ENCODE results near the gene ARR3.
"Not testable (repeated sequence)": the region's sequence is repeated elsewhere in the genome, so short reads cannot be mapped to it uniquely, and the experiment has no call there.

ARR3 gene

DNA sequence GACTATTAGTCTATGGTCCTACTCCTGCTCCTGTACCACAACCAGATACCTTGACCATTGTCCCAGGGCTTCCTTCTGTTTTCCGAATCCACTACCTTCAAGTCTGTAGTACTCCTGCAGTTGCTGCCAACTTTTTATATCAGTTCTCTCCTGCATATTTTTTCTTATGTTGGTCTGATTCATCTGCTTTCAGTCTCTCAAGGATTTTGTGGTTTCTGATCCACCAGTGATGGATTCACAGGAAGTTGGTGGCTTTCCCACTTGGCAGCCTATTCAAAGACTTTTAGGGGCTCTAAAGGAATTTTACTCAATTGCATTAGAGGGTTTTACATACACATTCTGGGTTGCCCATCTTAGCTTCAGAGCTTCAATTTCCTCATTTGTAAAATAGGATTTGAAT, 45.4 kb downstream of the ARR3 start:
- no peak for TF ChIP-seq ZFX (IDR thresholded peaks at IDR 0.05)
- TF ChIP-seq, protein P1, sequence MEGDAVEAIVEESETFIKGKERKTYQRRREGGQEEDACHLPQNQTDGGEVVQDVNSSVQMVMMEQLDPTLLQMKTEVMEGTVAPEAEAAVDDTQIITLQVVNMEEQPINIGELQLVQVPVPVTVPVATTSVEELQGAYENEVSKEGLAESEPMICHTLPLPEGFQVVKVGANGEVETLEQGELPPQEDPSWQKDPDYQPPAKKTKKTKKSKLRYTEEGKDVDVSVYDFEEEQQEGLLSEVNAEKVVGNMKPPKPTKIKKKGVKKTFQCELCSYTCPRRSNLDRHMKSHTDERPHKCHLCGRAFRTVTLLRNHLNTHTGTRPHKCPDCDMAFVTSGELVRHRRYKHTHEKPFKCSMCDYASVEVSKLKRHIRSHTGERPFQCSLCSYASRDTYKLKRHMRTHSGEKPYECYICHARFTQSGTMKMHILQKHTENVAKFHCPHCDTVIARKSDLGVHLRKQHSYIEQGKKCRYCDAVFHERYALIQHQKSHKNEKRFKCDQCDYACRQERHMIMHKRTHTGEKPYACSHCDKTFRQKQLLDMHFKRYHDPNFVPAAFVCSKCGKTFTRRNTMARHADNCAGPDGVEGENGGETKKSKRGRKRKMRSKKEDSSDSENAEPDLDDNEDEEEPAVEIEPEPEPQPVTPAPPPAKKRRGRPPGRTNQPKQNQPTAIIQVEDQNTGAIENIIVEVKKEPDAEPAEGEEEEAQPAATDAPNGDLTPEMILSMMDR (conservative IDR thresholded peaks at IDR 0.05) = no peak
- H3K27ac ChIP-seq = no peak overlapping the region

DNA sequence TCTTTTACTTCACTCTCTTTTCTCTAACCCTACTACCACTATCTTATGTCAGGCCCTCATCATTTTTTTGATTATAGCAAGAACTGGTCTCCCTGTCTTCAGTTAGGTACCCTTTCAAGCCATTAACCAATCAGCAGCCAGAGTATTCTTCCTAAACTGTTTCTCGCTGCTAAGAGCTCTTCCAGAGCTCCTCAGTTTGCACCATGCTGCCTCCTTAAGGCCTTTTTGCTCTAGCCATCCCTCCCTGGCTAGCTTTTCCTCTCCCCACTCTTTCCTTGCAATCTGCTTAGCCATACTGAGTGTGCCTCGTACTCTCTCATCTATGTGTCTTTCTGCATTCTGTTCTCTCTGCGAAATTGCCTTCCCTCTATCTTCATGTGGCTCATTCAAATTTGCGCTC, 54.6 kb downstream of the ARR3 start:
- TF ChIP-seq ZFX (IDR thresholded peaks at IDR 0.05) = no peak
- TF ChIP-seq, protein P1 (conservative IDR thresholded peaks at IDR 0.05) = no peak

DNA sequence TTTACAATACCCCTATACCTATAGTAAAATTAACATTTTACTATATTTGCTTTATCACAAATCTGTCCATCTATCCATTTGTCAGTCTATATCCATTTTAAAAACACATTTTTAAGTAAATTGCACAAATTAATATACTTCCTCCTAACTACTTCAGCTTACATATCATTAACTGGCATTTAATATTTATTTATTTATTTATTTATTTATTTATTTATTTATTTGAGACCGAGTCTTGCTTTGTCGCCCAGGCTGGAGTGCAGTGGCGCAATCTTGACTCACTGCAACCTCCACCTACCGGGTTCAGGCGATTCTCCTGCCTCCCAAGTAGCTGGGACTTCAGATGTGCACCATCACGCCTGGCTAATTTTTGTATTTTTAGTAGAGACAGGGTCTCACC, 55.5 kb downstream of the ARR3 start:
- H3K27ac ChIP-seq = not testable (repeated sequence)

More for the DNA sequence above, 54.6 kb downstream of the ARR3 start:
- no peak overlapping the region for H3K27ac ChIP-seq

DNA sequence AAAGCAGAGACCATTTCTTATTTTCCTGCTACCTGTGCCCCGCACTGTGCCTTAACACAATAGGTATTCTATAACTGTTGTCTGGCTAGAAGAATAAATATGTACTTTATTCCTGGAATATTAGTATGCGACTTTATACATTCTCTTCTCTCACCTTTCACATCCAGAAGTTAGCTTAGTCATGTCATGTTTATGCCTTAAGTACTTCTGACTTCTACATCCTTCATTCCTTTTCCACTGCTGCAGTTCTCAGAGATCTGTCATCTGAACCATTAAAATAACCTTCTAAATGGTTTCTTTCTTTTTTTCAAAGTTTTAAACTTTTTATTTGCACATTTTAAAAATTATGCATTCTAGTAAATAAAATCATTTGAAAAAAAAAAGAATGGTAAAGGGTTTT, 56.2 kb downstream of the ARR3 start:
- TF ChIP-seq, protein P1 (conservative IDR thresholded peaks at IDR 0.05) = no peak
- TF ChIP-seq ZFX (IDR thresholded peaks at IDR 0.05) = no peak
- no peak overlapping the region for H3K27ac ChIP-seq

DNA sequence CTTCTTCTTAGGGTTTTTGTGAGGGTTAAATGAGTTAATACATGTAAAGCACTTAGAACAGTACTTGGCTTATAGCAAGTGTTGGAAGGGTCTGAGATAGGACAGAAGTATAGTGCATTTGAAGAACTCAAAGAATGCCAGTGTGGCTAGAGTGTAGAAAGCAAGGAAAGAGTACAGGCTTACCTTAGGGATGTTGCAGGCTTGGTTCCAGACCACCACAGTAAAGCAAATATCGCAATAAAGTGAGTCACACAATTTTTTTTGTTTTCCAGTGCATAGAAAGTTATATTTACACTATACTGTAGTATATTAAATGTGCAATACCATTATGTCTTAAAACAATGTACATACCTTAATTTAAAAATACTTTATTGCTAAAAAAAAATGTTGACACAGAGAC, 63.0 kb downstream of the ARR3 start:
- TF ChIP-seq, protein P1 (conservative IDR thresholded peaks at IDR 0.05) = no peak
- TF ChIP-seq ZFX (IDR thresholded peaks at IDR 0.05) = no peak

More for the DNA sequence above, 63.0 kb downstream of the ARR3 start:
- H3K27ac ChIP-seq = no peak overlapping the region

Measured in C4-2B (cell line).